Activated CD4-positive, alpha-beta T cell treated with anti-CD3 and anti-CD28 coated beads, Interleukin-2, amount 10 ng/mL, durations not matched to agents 7 days and 5 days (primary cell): ENCODE measurements around the gene SBF2. TPM values are rescaled to one million over a fixed set of nuclear protein-coding genes. Genes with fewer than 3 reads are reported as not detected.

Experiments
- CTCF ChIA-PET: fragments of 350-600 bp; sonication (Branson Sonifier 250); formaldehyde crosslinking; loops from one replicate; lab custom pipeline; 2021; ENCODE audit warnings: antibody characterized with exemption; lab: Charles Lee
- POLR2A ChIA-PET: fragments of 350-600 bp; sonication (Branson Sonifier 250); formaldehyde crosslinking; loops from one replicate; lab custom pipeline; 2021; ENCODE audit warnings: antibody characterized with exemption; lab: Charles Lee
- DNase-seq: peaks from one replicate; pipeline ENCODE4 v3.0.0-alpha.2; 2020
- H3K27ac Mint-ChIP-seq: one replicate; pipeline ENCODE4 v1.8.0; 2021; ENCODE audit warnings: mild to moderate bottlenecking, moderate library complexity, mixed read lengths
- H3K27me3 Mint-ChIP-seq: one replicate; pipeline ENCODE4 v1.8.0; 2021; ENCODE audit warnings: mixed read lengths
- H3K36me3 Mint-ChIP-seq: one replicate; pipeline ENCODE4 v1.8.0; 2021; ENCODE audit warnings: low read depth, mixed read lengths
- H3K4me1 Mint-ChIP-seq: one replicate; pipeline ENCODE4 v1.8.0; 2021; ENCODE audit warnings: mixed read lengths
- H3K4me3 Mint-ChIP-seq: one replicate; pipeline ENCODE4 v1.8.0; 2021; ENCODE audit warnings: mild to moderate bottlenecking, moderate library complexity, mixed read lengths
- H3K9me3 Mint-ChIP-seq: one replicate; pipeline ENCODE4 v1.8.0; 2021; ENCODE audit warnings: mixed read lengths
- total RNA-seq, 2 experiments: library from RNA; stranded (reverse); gene quantifications; one replicate each; pipeline ENCODE4 v1.2.3, GENCODE V29; 2021

Gene SBF2
- total RNA-seq, 2 experiments from 2014 or later, result 3.2 to 3.7 TPM

- CTCF ChIA-PET, result interaction anchor here (0.7 to 1.1 kb wide), 2 partner anchors 9 to 11 kb away, joined by 3 to 4 read pairs; no protein-coding TSS in a partner anchor
- DNase-seq, result no peak
- no peaks in the 10 kb centered on the region for H3K9me3 Mint-ChIP-seq
Observed at GRCh38 chr11:9850224-9850895, 443.7 kb downstream of the SBF2 start.

GRCh38 chr11:9849389-9849788 lies 444.6 kb downstream of the SBF2 start:
- Mint-ChIP-seq H3K4me3 (no peak overlapping the region), H3K27ac (no peak overlapping the region), H3K27me3 (no peaks in the 10 kb centered on the region), H3K4me1 (peaks cover 9% of the 10 kb centered on the region), H3K36me3 (peaks cover 3% of the 10 kb centered on the region), H3K9me3 (no peaks in the 10 kb centered on the region)
- ChIA-PET CTCF (interaction anchor here (0.7 kb wide), 1 partner anchor 10 kb away, joined by 3 read pairs; no protein-coding TSS in a partner anchor), POLR2A (no interaction called here)
- DNase-seq, result no peak

More at GRCh38 chr11:9850224-9850895, 443.7 kb downstream of the SBF2 start:
- no peak overlapping the region for H3K4me3 Mint-ChIP-seq
- H3K27ac Mint-ChIP-seq, result no peak overlapping the region
- H3K27me3 Mint-ChIP-seq, result no peaks in the 10 kb centered on the region
- POLR2A ChIA-PET, result no interaction called here
- peaks cover 9% of the 10 kb centered on the region for H3K4me1 Mint-ChIP-seq
- H3K36me3 Mint-ChIP-seq, result peaks cover 3% of the 10 kb centered on the region

DNA sequence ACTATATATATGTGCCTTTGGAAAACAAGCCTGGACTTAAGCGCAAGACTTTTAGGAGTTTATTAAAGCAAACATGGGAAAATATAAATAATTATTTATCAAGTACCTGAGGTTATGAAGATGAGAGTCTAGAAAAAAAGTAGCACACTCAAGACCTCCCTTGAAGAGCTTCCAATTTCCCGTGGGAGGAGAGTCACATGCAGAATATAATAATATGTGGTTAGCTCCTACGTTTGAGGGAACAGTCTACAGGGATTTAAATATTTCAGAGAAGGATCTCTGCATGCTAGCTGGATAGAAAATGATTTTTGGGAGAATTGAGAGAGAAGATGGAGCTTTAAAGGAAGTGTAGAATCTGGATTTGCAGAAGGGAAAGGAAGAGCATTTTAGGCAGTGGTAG lies 446.4 kb downstream of the SBF2 start:
- POLR2A ChIA-PET, result no interaction called here
- no peak overlapping the region for H3K27ac Mint-ChIP-seq
- no peaks in the 10 kb centered on the region for H3K27me3 Mint-ChIP-seq
- H3K36me3 Mint-ChIP-seq, result peaks cover 8% of the 10 kb centered on the region
- DNase-seq, result no peak
- H3K9me3 Mint-ChIP-seq, result peaks cover 1% of the 10 kb centered on the region
- H3K4me1 Mint-ChIP-seq, result peaks cover 14% of the 10 kb centered on the region
- H3K4me3 Mint-ChIP-seq, result no peak overlapping the region
- CTCF ChIA-PET, result interaction anchor here (2.2 kb wide), 1 partner anchor 13 kb away, joined by 5 read pairs; no protein-coding TSS in a partner anchor

DNA sequence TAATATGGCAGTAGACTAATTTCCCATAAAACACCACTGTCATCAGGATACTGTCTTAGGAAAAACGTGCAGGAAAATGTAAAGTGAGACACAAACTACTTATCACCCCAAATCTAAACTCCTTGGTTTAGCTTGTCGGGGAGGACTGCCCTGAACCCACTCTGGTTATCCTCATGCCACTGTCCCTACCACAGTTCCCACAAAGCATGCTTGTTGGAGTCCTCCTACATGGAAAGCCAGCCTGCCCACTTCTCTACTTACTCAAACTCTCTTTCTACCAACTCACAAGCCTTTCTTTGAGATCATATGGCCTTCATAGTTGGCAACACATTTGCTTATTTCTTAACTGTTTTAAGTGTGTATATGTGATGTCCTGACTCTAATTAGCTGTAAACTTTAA lies 451.1 kb downstream of the SBF2 start:
- DNase-seq, result no peak
- peaks cover 20% of the 10 kb centered on the region for H3K36me3 Mint-ChIP-seq
- H3K27ac Mint-ChIP-seq, result no peak overlapping the region
- POLR2A ChIA-PET, result no interaction called here
- H3K4me3 Mint-ChIP-seq, result no peak overlapping the region
- H3K9me3 Mint-ChIP-seq, result peaks cover 10% of the 10 kb centered on the region
- CTCF ChIA-PET, result interaction anchor here (0.6 to 1.7 kb wide), 7 partner anchors 8 to 466 kb away, joined by 3 to 5 read pairs (median 4); no protein-coding TSS in a partner anchor
- no peaks in the 10 kb centered on the region for H3K27me3 Mint-ChIP-seq
- peaks cover 48% of the 10 kb centered on the region for H3K4me1 Mint-ChIP-seq

GRCh38 chr11:9840460-9841004 lies 453.5 kb downstream of the SBF2 start:
- peaks cover 39% of the 10 kb centered on the region for H3K4me1 Mint-ChIP-seq
- peaks cover 16% of the 10 kb centered on the region for H3K36me3 Mint-ChIP-seq
- peaks cover 10% of the 10 kb centered on the region for H3K9me3 Mint-ChIP-seq
- H3K4me3 Mint-ChIP-seq, result no peak overlapping the region
- POLR2A ChIA-PET, result no interaction called here
- H3K27me3 Mint-ChIP-seq, result no peaks in the 10 kb centered on the region
- H3K27ac Mint-ChIP-seq, result no peak overlapping the region
- DNase-seq, result no peak
- CTCF ChIA-PET, result interaction anchor here (0.9 to 1.2 kb wide), 2 partner anchors 82 to 92 kb away, joined by 3 read pairs; no protein-coding TSS in a partner anchor

- DNase-seq, result no peak
- Mint-ChIP-seq H3K9me3 (peaks cover 10% of the 10 kb centered on the region), H3K27ac (peak overlapping the region; percentile 16), H3K27me3 (no peaks in the 10 kb centered on the region), H3K4me1 (peaks cover 39% of the 10 kb centered on the region), H3K36me3 (peaks cover 16% of the 10 kb centered on the region), H3K4me3 (no peak overlapping the region)
- ChIA-PET CTCF (interaction anchor here (0.6 to 1.2 kb wide), 5 partner anchors 11 to 119 kb away, joined by 3 to 4 read pairs (median 3); no protein-coding TSS in a partner anchor), POLR2A (no interaction called here)
Observed at GRCh38 chr11:9839550-9839949, 454.5 kb downstream of the SBF2 start.

- H3K9me3 Mint-ChIP-seq, result peaks cover 10% of the 10 kb centered on the region
Observed at GRCh38 chr11:9838961-9839360, 455.1 kb downstream of the SBF2 start.

GRCh38 chr11:9838229-9838628 lies 455.8 kb downstream of the SBF2 start:
- no peak for DNase-seq
- Mint-ChIP-seq H3K36me3 (peaks cover 16% of the 10 kb centered on the region), H3K27me3 (no peaks in the 10 kb centered on the region), H3K4me1 (peaks cover 39% of the 10 kb centered on the region), H3K27ac (no peak overlapping the region), H3K4me3 (no peak overlapping the region), H3K9me3 (peaks cover 10% of the 10 kb centered on the region)
- ChIA-PET POLR2A (no interaction called here), CTCF (no interaction called here)

More at GRCh38 chr11:9838961-9839360, 455.1 kb downstream of the SBF2 start:
- Mint-ChIP-seq H3K27me3 (no peaks in the 10 kb centered on the region), H3K4me3 (no peak overlapping the region), H3K27ac (no peak overlapping the region), H3K36me3 (peaks cover 16% of the 10 kb centered on the region), H3K4me1 (peaks cover 39% of the 10 kb centered on the region)
- POLR2A ChIA-PET, result no interaction called here
- CTCF ChIA-PET, result no interaction called here
- no peak for DNase-seq

DNA sequence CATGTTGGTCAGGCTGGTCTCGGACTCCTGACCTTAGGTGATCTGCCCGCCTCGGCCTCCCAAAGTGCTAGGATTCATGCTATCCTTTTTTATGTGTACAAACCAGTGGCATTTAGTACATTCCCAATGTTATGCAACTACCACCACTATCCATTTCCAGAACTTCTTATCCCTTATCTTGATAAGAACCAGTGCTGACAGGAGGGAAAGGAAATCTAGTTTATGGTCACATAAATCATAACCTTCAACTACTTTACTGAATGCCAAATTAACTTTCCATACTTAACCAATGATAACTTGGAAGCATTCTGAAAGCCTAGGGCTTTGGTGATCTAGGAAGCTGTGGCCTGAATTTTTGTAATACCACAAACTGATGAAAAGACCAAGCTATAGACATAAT lies 459.7 kb downstream of the SBF2 start:
- peaks cover 4% of the 10 kb centered on the region for H3K9me3 Mint-ChIP-seq
- no peaks in the 10 kb centered on the region for H3K27me3 Mint-ChIP-seq
- H3K27ac Mint-ChIP-seq, result no peak overlapping the region
- CTCF ChIA-PET, result interaction anchor here (0.6 kb wide), 1 partner anchor 134 kb away, joined by 3 read pairs; no protein-coding TSS in a partner anchor
- POLR2A ChIA-PET, result no interaction called here
- peaks cover 6% of the 10 kb centered on the region for H3K4me1 Mint-ChIP-seq
- peaks cover 4% of the 10 kb centered on the region for H3K36me3 Mint-ChIP-seq
- no peak overlapping the region for H3K4me3 Mint-ChIP-seq
- no peak for DNase-seq

GRCh38 chr11:9831122-9831521 lies 462.9 kb downstream of the SBF2 start:
- no peaks in the 10 kb centered on the region for H3K27me3 Mint-ChIP-seq
- no peaks in the 10 kb centered on the region for H3K9me3 Mint-ChIP-seq
- H3K4me3 Mint-ChIP-seq, result no peak overlapping the region
- H3K27ac Mint-ChIP-seq, result no peak overlapping the region
- H3K36me3 Mint-ChIP-seq, result no peaks in the 10 kb centered on the region
- no peak for DNase-seq
- ChIA-PET POLR2A (no interaction called here), CTCF (interaction anchor here (0.6 to 1.4 kb wide), 4 partner anchors 12 to 83 kb away, joined by 3 to 4 read pairs (median 4); no protein-coding TSS in a partner anchor)
- H3K4me1 Mint-ChIP-seq, result no peaks in the 10 kb centered on the region

- Mint-ChIP-seq H3K9me3 (no peaks in the 10 kb centered on the region), H3K27ac (no peak overlapping the region), H3K27me3 (no peaks in the 10 kb centered on the region), H3K36me3 (no peaks in the 10 kb centered on the region), H3K4me1 (no peaks in the 10 kb centered on the region), H3K4me3 (no peak overlapping the region)
- CTCF ChIA-PET, result interaction anchor here (0.6 to 2.1 kb wide), 3 partner anchors 8 to 16 kb away, joined by 3 to 5 read pairs (median 4); no protein-coding TSS in a partner anchor
- no peak for DNase-seq
- POLR2A ChIA-PET, result interaction anchor here (0.5 kb wide), 1 partner anchor 845 kb away, joined by 3 read pairs; no protein-coding TSS in a partner anchor
Observed at GRCh38 chr11:9827708-9828107, 466.3 kb downstream of the SBF2 start.

DNA sequence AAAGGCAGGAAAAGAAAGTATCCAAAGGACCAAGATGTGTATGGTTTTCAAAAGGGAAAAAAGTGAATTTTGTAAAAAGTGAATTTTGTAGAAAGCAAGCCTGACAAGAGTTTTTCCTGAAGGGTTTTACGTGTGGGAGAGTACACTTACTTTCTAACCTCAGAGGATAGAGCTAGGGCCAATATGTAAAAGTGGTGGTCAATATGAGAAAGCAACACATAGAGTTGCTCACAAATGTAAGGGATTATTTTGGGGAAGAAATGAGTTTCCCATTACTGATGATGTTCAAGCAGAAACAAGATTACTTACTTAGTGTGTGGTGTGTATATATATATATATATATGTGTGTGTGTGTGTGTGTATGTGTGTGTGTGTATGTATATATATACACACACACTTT lies 467.6 kb downstream of the SBF2 start:
- no peaks in the 10 kb centered on the region for H3K4me1 Mint-ChIP-seq
- H3K27me3 Mint-ChIP-seq, result no peaks in the 10 kb centered on the region
- CTCF ChIA-PET, result no interaction called here

GRCh38 chr11:9825895-9826294 lies 468.1 kb downstream of the SBF2 start:
- ChIA-PET CTCF (no interaction called here), POLR2A (no interaction called here)
- no peaks in the 10 kb centered on the region for H3K9me3 Mint-ChIP-seq
- H3K27ac Mint-ChIP-seq, result no peak overlapping the region
- DNase-seq, result no peak
- H3K36me3 Mint-ChIP-seq, result no peaks in the 10 kb centered on the region
- no peaks in the 10 kb centered on the region for H3K27me3 Mint-ChIP-seq
- H3K4me3 Mint-ChIP-seq, result no peak overlapping the region
- H3K4me1 Mint-ChIP-seq, result no peaks in the 10 kb centered on the region

More for the DNA sequence above, 467.6 kb downstream of the SBF2 start:
- no peaks in the 10 kb centered on the region for H3K9me3 Mint-ChIP-seq
- no peak overlapping the region for H3K4me3 Mint-ChIP-seq
- POLR2A ChIA-PET, result no interaction called here
- DNase-seq, result no peak
- no peaks in the 10 kb centered on the region for H3K36me3 Mint-ChIP-seq
- no peak overlapping the region for H3K27ac Mint-ChIP-seq
